HG03039 (cell line): Measurements from ENCODE around the gene PRG3.
A peak's percentile ranks its signal among the peaks of the same experiment; 100 is the strongest.
"Not testable (repeated sequence)": the region's sequence is repeated elsewhere in the genome, so short reads cannot be mapped to it uniquely, and the experiment has no call there.

ENCODE experiments used
- ATAC-seq: cut with Tn5 transposase; IDR thresholded peaks from one replicate; pipeline ENCODE4 v1.9.1; 2021; ENCODE audit warnings: mild to moderate bottlenecking, moderate library complexity; ENCODE audit not compliant: unreplicated experiment

Gene PRG3

DNA sequence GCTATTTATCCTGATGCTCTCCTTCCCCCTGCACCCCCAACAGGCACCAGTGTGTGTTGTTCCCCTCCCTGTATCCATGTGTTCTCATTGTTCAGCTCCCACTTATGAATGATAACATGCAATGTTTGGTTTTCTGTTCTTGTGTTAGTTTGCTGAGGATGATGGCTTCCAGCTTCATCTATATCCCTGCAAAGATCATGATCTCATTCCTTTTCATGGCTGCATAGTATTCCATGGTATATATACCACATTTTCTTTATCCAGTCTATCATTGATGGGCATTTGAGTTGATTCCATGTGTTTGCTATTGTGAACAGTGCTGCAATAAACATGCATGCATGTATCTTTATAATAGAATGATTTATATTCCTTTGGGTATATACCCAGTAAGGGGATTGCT lies 19.5 kb downstream of the PRG3 start:
- not testable (repeated sequence) for ATAC-seq

- ATAC-seq: no peak
Observed at GRCh38 chr11:57360991-57361390, 20.0 kb downstream of the PRG3 start.

DNA sequence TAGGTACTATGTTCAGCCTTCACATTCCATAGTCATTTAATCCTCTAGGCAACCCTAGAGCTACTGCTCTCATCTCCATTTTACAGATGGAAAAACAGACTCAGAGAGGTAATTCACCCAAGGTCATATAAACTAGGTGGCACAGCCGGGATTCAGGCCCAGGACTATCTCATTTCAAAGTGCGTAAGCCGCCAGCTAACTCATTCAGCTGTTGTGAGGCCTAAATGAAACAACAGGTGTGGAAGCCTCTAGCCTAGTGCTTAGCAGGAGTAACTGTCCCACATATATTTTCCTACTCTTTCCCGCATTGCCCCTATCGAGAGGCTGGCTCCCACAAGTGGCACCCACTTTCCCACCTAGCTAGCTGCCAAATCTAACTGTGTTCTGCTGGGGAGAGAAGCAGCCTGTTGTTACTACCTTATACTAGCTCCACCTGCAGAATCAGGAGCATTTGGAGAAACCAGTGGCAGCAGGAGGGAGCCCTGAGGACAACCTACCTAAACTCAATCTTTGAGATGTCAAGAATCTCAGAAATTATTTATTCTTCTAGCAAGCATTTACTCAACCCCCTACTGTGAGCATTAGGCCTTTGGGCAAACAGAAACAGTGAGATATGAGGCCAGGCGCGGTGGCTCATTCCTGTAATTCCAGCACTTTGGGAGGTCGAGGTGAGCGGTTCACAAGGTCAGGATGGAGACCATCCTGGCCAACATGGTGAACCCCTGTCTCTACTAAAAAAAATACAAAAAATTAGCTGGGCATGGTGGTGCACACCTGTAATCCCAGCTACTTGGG lies 20.9 kb downstream of the PRG3 start:
- ATAC-seq: no peak

- no peak for ATAC-seq
Observed at GRCh38 chr11:57359396-57359795, 21.6 kb downstream of the PRG3 start.

GRCh38 chr11:57358991-57359390 lies 22.0 kb downstream of the PRG3 start:
- no peak for ATAC-seq

DNA sequence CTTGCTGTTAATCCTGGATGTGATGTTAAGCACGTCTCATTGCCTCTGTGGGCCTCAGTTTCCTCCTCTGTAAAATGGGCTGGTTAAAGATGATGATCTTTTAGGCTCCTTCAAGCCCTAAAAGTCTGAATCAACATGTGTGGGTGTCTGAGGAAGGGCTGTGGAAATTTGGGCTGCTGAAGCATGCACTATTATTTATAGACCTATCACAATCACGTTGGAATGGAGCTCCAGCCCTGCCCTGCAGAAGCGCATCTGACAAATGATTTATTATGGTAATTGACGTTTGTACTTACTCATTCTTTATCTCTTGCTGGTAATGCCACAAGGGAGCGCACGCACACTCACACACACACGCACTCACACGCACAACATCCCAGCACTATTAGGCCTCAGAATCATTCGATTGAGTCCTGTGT lies 22.4 kb downstream of the PRG3 start:
- no peak for ATAC-seq

DNA sequence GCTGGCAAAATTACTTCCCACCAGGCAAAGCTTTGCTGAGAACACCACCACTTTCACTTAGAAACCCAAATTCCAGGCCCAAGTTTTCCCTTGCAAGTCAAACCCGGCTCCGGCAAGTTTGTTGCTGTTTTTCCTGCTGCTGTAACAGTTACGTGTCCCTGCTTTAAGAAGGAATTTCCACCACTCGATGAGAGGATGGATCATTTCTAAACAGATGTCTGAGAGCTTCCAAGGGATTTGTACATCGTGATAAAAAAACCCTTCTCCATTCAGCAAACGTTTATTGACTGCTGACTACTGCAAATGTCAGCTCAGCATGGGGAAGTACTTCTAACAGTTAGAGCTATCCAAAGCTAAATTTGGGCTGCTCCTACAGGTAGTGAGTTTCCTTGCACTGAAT lies 23.1 kb downstream of the PRG3 start:
- ATAC-seq: no peak

DNA sequence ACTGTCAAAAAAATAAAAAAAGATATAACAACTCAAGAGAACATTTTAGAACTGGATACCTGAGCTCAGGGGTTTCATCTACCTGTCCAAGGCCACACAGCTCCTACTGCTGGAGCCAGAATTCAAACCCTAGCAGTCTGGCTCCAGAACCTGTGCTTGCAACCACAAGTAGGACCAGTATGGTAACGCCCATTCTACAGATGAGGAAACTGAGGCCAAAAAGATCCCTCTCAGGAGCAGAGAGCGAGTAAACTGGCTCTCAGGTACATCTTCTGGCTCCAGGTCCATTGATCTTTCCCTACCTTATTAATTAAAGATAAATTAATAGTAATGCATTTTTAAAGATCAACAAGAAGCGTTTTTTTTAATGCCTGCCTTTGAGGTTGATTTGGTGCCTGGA lies 23.6 kb downstream of the PRG3 start:
- no peak for ATAC-seq

DNA sequence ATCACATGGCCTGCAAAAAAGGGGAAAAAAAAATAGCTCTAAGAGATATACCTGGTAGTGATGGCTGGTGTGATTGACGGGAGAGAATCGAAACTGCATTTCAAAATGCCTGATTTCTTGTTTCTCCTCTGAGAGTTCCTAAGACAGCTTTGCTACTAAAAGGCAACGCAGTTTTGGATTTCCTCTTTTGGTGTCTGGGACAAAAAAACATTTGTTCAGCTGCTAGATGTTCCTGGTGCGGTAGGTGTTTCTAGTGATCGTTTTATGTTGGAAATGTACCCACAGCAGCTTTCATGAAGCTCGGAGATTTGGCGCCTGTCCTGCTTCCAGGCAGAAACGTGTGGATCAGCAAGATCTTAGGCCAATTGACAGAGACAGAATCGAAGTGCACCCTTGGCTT lies 24.7 kb downstream of the PRG3 start:
- ATAC-seq: no peak

GRCh38 chr11:57354699-57355098 lies 26.3 kb downstream of the PRG3 start:
- no peak for ATAC-seq

DNA sequence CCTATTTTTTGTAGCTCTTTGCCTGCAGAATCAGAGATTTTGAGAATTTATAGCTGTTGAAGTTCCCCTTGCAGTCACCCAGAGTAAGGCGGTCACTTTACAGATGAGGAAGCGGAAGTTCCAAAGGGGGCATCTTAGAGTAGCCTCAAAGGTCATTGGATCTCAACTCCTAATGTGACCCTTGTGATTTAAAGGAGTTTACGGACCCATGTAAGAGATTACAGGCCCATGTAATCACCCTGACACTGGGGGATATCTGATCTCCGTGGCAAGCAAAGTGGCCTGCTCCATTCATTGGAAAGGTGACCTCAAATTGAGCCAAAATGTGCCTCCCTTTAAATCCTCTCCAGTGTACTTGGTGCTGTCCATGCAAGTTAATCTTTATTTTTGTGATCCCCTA lies 27.1 kb downstream of the PRG3 start:
- ATAC-seq: no peak

DNA sequence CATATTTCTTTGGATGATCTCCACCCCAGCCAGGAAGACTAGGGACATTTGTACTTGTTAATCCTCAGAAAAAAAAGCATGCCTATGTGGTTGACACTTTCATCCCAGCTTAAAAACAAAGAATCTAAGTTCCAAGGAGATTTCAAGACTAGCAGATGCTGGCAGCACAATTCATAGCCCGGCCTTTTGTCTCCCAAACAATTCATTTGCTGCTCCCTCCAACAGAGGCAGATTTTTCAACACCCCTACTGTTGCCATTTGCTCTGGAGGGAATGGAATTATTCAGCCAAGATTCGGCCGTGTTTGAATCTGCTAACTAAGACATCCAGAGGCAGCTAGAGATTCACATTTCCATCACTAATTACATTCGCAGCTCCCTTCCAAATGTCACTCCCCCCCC lies 27.5 kb downstream of the PRG3 start:
- no peak for ATAC-seq

DNA sequence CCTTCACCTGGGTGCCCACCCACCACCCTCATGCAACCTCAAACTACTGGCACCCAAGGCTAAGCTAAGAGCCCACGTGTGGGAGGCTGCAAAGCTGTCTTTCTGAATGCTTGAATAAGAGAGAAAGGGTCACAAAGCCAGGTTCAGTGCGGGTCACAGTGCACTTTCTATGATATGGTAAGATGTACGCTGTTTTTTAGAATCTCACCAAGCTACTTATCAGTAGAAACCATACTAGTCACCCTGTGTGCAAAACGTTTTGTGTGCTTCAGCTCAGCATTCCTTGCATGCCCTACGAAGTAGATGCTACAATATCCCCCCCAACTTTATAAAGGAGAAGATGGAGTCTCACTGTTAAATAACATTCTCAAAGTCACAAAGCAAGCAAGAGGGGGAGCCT lies 27.9 kb downstream of the PRG3 start:
- no peak for ATAC-seq

DNA sequence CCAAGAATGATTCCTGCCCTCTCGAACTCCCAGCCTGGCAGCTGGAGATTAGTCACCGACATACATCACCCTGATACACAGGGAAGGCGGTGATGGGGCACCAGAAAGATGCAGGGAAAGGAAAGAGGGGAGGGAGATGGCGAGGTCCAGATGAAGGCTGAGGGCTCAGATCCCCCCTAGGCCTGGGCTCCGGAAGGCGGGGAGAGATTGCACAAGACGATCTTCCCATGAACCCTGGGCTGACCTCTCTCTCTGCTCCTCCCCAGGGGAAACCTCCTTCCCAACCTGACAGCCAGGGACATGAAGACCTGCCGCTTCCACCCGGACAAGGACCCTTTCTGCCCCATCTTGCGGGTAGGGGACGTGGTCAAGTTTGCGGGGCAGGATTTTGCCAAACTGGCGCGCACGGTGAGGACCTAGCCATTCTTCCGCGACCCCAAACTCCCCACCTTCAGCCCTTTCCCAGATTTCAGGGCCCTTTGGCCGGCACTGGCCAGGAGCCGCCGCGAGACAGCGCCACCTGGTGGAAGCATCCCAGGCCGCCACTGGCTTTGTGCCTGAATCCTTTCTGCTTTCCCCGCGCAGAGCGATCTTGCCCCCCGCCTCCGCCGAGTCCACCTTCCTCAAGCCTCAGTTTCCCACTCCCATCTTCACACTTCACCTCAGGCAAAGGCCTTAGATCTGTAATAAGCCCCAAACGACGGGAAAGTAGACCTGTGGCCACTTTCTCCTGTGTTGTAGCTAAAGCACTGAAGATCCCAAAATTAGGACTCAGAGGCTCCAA lies 31.3 kb downstream of the PRG3 start:
- no peak for ATAC-seq

GRCh38 chr11:57348636-57349313 lies 32.2 kb downstream of the PRG3 start:
- ATAC-seq: no peak

DNA sequence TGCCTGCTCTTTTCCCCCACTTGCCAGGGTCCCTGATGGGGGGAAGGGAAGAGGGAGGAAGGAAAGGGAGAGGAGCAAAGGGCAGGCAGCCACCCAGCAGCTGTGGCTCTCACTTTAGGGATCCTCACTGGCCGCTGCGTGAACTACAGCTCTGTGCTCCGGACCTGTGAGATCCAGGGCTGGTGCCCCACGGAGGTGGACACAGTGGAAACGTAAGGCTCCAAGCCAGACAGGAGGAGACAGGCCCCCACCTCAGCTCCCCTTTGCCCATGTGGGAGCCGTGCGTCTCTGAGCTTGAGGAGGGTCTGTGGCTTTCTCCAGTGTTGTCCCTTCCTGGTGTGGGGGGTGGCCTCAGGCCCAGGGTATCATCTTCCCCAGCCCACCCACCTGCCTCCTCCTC lies 32.9 kb downstream of the PRG3 start:
- ATAC-seq: no peak

DNA sequence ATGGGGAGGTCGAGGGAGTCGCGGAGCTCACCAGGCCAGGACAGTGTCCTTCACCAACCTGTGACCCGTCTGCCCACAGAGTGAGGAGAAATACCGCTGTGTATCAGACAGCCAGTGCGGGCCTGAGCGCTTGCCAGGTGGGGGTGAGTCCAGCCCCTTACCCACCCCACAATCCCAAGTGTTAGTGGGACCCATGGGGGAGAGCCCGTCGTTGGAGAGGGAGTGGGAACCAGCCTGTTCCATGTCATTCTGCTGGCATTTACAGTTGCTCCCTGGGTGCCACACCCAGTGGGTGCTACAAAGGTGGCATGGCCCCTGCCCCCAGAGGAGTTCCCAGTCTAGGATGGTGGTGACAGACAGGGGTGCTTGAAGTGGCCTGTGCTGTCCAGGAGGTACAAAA lies 33.6 kb downstream of the PRG3 start:
- ATAC-seq: no peak

DNA sequence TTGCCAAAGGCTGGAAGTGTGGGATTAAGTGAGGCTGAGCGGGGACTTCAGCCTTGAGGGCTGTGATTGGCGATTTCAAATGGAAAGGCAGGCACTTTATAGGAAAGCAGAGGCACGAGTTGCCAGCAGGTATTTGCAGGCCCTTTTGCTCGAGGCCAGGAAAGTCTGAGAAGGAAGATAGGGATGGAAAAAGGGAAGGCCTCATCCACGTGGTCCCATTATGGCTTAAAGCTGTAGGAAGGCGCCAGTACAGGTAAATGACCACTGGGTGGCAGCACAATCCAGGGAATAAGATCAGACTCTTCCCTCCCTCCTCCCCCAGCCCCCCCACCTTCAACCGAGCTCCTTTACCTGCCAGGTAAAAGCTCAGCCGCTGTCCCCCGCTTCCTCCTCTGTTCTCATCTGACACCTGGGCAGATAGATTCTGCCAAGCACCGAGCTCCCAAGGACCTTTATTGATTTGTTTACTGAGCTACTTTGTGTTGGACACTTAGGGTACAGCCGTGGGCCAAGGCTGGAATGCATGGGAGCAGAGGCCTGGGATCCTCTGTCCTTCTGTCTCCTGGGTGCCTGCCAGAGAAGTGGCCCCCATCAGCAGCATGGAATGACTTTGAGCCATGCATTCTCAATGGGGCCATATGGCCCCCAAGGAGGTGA lies 35.3 kb downstream of the PRG3 start:
- peak; percentile 65 for ATAC-seq

GRCh38 chr11:57344826-57345225 lies 36.1 kb downstream of the PRG3 start:
- no peak for ATAC-seq

GRCh38 chr11:57343825-57344224 lies 37.1 kb downstream of the PRG3 start:
- no peak for ATAC-seq

DNA sequence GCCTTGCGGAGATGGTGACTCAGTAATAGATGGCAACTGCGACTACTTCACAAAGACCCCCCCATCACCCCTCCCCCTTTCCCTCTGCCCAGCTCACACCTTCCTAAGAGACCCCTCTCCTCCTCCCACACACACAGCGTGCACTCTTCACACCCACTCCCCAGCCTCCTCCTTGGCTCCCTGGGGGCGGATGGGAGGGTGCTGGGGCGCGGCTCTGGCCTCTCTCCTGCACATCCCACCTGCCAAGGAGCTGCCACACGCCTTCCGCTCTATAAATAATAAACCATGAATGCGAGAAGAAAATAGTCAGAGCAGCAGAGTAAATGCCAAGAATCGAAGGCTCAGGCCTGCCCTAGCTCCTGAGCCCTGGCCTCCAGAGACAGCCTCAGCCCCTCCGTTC lies 38.2 kb downstream of the PRG3 start:
- ATAC-seq: no peak
